ENCODE results near the gene SEMA6D. TPM values are rescaled to one million over a fixed set of nuclear protein-coding genes. Genes with fewer than 3 reads are reported as not detected.

The SEMA6D gene
- total RNA-seq, 4 donors from 2014 or later: 23.3 to 59.4 (median 42.7) TPM

DNA sequence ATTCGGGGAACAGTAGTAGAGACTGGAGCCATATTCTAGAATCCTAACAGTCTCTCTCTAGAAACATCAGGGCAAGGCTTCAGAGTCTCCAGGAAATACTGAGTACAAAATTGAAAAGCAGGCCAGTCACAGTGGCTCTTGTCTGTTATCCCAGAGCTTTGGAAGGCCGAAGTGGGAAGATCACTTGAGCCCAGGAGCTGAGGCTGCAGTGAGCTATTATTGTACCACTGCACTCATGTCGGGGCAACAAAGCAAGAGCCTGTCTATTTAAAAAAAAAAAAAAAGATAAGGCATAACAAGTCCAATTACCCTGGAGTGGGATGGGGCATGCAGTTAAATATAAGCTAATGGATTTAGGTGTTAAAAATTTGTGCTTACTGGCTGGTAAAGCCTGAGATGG, 79.0 kb downstream of the SEMA6D start:
- Histone ChIP-seq H3K27me3 (no peaks in the 10 kb centered on the region), H3K36me3 (no peaks in the 10 kb centered on the region), H3K4me1 (no peaks in the 10 kb centered on the region), H3K4me3 (no peak overlapping the region), H3K27ac (no peak overlapping the region), H3K9me3 (no peaks in the 10 kb centered on the region)
- no peak for TF ChIP-seq POLR2AphosphoS5 (IDR thresholded peaks at IDR 0.05)
- TF ChIP-seq EP300 (IDR thresholded peaks at IDR 0.05; ENCODE audit: low read depth): no peak
- TF ChIP-seq POLR2A (IDR thresholded peaks at IDR 0.05): no peak
- TF ChIP-seq, protein P1, sequence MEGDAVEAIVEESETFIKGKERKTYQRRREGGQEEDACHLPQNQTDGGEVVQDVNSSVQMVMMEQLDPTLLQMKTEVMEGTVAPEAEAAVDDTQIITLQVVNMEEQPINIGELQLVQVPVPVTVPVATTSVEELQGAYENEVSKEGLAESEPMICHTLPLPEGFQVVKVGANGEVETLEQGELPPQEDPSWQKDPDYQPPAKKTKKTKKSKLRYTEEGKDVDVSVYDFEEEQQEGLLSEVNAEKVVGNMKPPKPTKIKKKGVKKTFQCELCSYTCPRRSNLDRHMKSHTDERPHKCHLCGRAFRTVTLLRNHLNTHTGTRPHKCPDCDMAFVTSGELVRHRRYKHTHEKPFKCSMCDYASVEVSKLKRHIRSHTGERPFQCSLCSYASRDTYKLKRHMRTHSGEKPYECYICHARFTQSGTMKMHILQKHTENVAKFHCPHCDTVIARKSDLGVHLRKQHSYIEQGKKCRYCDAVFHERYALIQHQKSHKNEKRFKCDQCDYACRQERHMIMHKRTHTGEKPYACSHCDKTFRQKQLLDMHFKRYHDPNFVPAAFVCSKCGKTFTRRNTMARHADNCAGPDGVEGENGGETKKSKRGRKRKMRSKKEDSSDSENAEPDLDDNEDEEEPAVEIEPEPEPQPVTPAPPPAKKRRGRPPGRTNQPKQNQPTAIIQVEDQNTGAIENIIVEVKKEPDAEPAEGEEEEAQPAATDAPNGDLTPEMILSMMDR (IDR thresholded peaks at IDR 0.05): no peak
- no peak for DNase-seq
- 55% methylated on average over 3 of the region's 3 CpGs; no CpG with 5 or more reads in 1 of the 2 donors for WGBS, 2 donors (ENCODE audit: low coverage in 1 of 2)
- intact Hi-C loops (cut with DNase I; ENCODE audit: low total_unique reads) (loop anchor here (1.0 kb wide), 1 partner anchor 39 kb away; no protein-coding TSS in a partner anchor), in situ Hi-C loops (cut with MboI; ENCODE audit: low pct_ligation_motif_present in 1 of 4, low pct_unique_long_range_greater_than_20kb in 1 of 4, low sequenced_read_pairs in 3 of 4) (no loop called here)

DNA sequence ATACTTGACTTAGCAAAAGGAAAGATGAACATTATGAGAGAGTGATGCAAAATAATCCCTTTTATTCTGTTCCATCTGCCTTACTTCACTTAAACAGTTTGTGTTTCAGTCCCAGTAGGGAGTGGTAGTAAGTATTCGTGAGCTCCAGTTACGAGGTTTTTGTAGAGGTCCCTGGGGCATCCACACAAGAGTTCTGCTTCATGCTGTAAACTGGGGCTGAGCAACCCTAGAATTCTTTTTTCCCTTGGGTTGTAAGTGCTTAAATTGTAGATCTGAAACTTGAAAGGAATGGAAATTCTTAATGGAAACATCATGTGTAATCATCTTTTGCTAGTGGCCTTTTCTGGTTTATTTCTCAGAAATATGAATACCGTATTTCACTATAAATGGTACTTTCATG, 79.5 kb downstream of the SEMA6D start:
- intact Hi-C loops (cut with DNase I; ENCODE audit: low total_unique reads) (loop anchor here (1.0 kb wide), 1 partner anchor 40 kb away; no protein-coding TSS in a partner anchor), in situ Hi-C loops (cut with MboI; ENCODE audit: low pct_ligation_motif_present in 1 of 4, low pct_unique_long_range_greater_than_20kb in 1 of 4, low sequenced_read_pairs in 3 of 4) (no loop called here)
- DNase-seq: no peak
- Histone ChIP-seq H3K4me3 (no peak overlapping the region), H3K27ac (no peak overlapping the region), H3K9me3 (no peaks in the 10 kb centered on the region), H3K36me3 (no peaks in the 10 kb centered on the region), H3K4me1 (no peaks in the 10 kb centered on the region), H3K27me3 (no peaks in the 10 kb centered on the region)
- TF ChIP-seq POLR2AphosphoS5 (IDR thresholded peaks at IDR 0.05) (no peak), POLR2A (IDR thresholded peaks at IDR 0.05) (no peak), EP300 (IDR thresholded peaks at IDR 0.05; ENCODE audit: low read depth) (no peak)
- TF ChIP-seq, protein P1 (IDR thresholded peaks at IDR 0.05): no peak
- WGBS, 2 donors (ENCODE audit: low coverage in 1 of 2): 85 to 88% methylated on average over 3 of the region's 3 CpGs

DNA sequence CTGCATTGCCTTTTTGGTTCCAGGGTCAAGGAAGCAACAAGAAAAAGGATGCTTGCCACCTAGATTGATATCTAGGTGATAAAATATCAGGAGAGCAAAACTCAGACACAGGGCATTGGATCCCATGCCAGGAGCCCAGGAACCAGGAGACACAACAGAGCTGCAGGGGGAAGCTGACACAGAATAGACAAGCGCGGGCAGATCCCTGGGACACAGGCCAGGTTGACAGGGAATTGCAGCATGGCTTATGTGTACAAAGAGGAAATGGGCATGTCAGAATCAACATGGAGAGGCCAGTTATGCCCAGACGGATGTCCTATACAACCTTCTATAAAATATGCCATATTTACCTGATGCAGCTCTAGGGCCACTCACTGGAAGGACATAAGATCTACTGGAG, 84.2 kb downstream of the SEMA6D start:
- Histone ChIP-seq H3K27ac (no peak overlapping the region), H3K27me3 (no peaks in the 10 kb centered on the region), H3K4me3 (no peak overlapping the region), H3K9me3 (no peaks in the 10 kb centered on the region), H3K4me1 (no peaks in the 10 kb centered on the region), H3K36me3 (no peaks in the 10 kb centered on the region)
- WGBS, 2 donors (ENCODE audit: low coverage in 1 of 2): 95% methylated on average over 3 of the region's 3 CpGs; no CpG with 5 or more reads in 1 of the 2 donors
- no peak for DNase-seq
- TF ChIP-seq EP300 (IDR thresholded peaks at IDR 0.05; ENCODE audit: low read depth): no peak
- in situ Hi-C loops (cut with MboI; ENCODE audit: low pct_ligation_motif_present in 1 of 4, low pct_unique_long_range_greater_than_20kb in 1 of 4, low sequenced_read_pairs in 3 of 4): no loop called here
- intact Hi-C loops (cut with DNase I; ENCODE audit: low total_unique reads): no loop called here

DNA sequence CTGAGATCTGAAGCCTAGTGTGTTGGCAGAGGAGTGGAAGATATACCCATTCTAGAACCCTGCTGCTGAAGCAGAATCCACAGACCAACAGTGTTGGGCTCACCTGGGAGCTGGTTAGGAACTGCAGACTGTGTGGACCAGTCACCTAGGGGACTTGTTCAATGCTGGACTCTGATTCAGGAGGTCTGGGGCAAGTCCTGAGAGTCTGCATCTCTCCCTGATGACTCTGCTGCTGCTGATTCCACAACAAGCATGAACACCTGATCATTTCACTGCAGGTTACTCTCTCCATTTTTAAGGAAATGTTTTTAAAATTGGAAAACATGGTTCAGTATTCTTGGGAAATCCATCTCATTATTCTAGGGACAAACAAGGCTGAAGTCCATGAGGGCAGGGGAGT, 84.9 kb downstream of the SEMA6D start:
- no peaks in the 10 kb centered on the region for H3K36me3 ChIP-seq
- H3K27me3 ChIP-seq: no peaks in the 10 kb centered on the region
- H3K4me3 ChIP-seq: no peak overlapping the region
- TF ChIP-seq POLR2A (IDR thresholded peaks at IDR 0.05) (no peak), POLR2AphosphoS5 (IDR thresholded peaks at IDR 0.05) (no peak), EP300 (IDR thresholded peaks at IDR 0.05; ENCODE audit: low read depth) (no peak)
- TF ChIP-seq, protein P1 (IDR thresholded peaks at IDR 0.05): no peak
- intact Hi-C loops (cut with DNase I; ENCODE audit: low total_unique reads): no loop called here
- no peak overlapping the region for H3K27ac ChIP-seq
- no peaks in the 10 kb centered on the region for H3K9me3 ChIP-seq
- DNase-seq: no peak
- H3K4me1 ChIP-seq: no peaks in the 10 kb centered on the region
- in situ Hi-C loops (cut with MboI; ENCODE audit: low pct_ligation_motif_present in 1 of 4, low pct_unique_long_range_greater_than_20kb in 1 of 4, low sequenced_read_pairs in 3 of 4): no loop called here

DNA sequence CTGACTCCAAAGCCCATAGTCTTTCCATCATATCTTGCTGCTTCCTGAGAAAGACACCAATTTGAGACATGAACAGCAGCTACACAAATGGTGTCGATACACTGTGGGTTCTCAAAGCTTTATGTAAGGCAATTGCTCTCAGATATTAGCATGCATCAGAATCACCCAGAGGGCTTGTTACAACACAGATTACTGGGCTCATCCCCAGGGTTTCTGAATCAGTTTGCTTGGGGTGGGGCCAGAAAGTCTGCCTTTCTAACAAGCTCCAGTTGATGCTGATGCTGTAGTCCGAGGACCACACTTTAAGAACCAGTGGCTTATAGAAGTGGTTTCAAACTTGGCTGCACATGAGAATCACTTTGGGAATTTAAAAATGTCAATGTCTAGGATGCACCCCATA, 86.5 kb downstream of the SEMA6D start:
- intact Hi-C loops (cut with DNase I; ENCODE audit: low total_unique reads): no loop called here
- in situ Hi-C loops (cut with MboI; ENCODE audit: low pct_ligation_motif_present in 1 of 4, low pct_unique_long_range_greater_than_20kb in 1 of 4, low sequenced_read_pairs in 3 of 4): no loop called here
- WGBS, 2 donors (ENCODE audit: low coverage in 1 of 2): 71% methylated on average over 2 of the region's 2 CpGs; no CpG with 5 or more reads in 1 of the 2 donors

More for the DNA sequence above, 86.5 kb downstream of the SEMA6D start:
- TF ChIP-seq POLR2AphosphoS5 (IDR thresholded peaks at IDR 0.05): no peak
- TF ChIP-seq POLR2A (IDR thresholded peaks at IDR 0.05): no peak
- TF ChIP-seq, protein P1 (IDR thresholded peaks at IDR 0.05): no peak
- TF ChIP-seq EP300 (IDR thresholded peaks at IDR 0.05; ENCODE audit: low read depth): no peak
- DNase-seq: no peak
- no peaks in the 10 kb centered on the region for H3K9me3 ChIP-seq
- H3K27me3 ChIP-seq: no peaks in the 10 kb centered on the region
- no peak overlapping the region for H3K27ac ChIP-seq
- H3K4me1 ChIP-seq: no peaks in the 10 kb centered on the region
- no peak overlapping the region for H3K4me3 ChIP-seq
- H3K36me3 ChIP-seq: no peaks in the 10 kb centered on the region

All from transverse colon (tissue), 4 donors.